CD4-positive, alpha-beta T cell treated with Interleukin-4 for 1 hour (primary cell): ENCODE results near the gene FAM78A.
A peak's percentile ranks its signal among the peaks of the same experiment; 100 is the strongest.
"Not testable (repeated sequence)": the region's sequence is repeated elsewhere in the genome, so short reads cannot be mapped to it uniquely, and the experiment has no call there.

Experiments used
- DNase-seq, 2 donors: peaks; one replicate each; pipeline ENCODE4 v3.0.0-alpha.2; 2020 to 2022

Gene FAM78A

DNA sequence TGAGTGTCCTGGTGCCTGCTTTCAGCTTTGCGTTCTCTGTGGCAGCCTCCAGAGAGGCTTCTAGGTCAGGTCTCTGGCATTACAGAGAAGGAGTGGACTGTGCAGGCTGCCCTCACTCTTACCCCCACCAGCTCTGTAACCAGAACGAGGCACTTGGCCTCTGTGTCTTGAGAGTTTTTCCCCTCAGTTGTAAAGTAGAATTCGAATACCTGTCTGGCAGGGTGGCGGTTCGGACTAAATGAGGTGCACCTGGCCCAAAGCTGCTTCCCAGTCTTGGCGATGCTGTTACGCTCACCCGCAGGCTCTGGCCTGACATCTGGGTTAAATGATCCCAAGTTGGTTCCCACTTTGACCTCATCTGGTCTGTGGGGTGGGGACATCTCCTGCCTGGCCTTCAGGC is 40.1 kb downstream of the FAM78A start:
- no peak for DNase-seq

DNA sequence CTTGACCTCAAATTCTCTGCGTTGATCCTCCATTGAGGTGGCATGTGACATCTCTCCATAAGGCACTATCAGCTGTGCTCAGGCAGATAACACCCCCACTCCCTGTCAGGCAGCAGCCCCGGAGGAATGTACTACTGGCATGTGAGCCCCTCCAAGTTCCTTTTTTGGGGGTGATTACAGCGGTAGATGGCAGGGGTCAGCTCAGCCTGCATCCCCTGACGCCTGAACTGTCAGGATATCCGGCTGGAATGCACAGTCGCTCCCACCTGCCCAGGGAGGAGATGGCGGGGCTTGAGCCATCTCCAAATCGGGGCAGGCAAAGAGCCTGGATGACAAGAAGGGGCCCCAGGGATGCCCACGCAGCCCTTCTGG is 40.8 kb downstream of the FAM78A start:
- DNase-seq: no peak

DNA sequence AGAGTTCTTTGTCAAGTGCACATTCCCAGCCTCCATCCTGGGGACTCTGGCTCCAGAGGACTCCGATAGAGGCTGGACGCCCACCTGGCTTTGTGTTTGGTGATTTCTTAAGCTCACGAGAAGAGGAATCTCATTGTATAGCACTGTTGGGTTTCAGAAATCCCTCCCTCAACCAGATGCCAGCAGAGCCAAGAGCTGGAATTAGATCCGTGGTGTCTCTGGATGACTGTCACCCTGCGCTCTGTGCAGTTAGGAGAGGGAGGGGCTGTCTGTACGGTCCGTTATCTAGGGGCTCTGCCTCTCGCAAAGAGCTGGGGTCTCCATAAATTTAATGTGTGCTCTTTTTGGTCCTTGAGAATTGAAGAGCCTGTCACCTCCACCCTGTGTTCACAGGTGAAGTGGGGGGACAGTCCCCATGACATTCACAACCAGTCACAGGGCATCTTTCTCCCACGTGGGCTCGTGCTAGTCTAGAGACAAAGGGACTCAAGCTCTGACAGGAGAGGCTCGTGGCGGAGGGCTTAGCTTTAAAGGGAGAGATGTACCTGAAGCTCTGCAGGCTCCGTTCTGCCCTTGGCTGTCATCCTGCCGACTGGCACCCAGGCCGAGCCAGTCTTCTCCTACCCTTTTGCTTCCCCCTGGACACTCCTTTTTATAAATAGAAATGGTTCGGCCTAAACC is 41.4 kb downstream of the FAM78A start:
- DNase-seq: no peak

DNA sequence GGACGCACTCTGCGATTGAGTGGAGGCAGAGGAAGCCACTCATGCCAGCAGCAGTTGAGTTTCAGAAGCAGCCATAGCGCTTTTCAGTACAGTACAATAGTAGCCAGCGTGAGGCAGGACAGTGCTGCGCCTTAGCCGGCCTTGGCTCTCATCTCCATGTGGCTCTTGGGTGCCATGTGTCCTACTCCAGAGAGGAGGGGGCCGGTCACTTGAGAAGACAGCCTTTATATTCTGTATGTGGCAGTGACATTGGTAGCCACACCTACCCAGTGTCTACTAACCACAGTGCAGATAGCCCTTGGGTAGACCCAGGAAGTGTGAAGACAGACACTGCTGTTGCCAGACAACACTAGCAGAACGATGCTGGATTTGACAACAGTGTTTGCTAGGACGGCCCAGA is 42.3 kb downstream of the FAM78A start:
- peak; percentile 40 to 57 for DNase-seq

DNA sequence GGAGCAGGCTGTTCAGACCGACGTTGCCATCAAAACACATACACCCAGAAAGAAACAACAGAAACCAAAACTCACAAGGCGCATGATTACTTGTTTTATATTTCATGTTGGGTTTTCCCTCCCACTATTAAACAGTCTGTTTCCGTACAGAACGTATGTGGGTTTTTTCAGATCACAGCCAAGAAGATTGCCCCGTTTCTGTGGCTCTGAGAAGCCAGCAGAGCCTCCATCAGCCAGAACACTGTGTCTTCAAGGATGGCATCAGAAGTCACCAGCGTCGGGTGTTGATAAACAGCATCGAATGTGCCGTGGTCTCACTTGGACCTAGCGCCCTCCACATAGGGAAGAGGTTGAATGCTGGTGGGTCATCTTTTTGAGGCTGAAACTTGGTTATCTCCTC is 42.8 kb downstream of the FAM78A start:
- peak in 1 of 2 donors; percentile 56 for DNase-seq

DNA sequence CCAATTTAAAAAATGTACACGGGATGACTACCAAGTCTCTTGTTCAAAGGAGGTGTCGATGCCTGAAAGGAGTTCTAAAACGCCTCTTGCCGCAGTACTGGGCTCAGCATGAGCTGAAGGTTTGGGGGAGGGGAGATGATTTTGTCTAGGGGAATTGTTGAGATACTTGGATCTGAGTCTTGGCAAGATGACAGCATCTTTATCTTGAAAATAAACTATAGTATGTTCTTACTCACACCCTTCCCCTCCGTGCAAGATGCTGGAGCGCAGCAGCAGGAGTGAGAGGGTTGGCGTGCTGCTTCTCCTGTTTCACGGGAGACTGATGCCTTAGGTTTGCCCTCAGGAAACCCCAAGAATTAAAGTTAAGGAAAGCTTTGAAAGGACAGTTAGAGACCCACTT is 47.3 kb downstream of the FAM78A start:
- DNase-seq: no peak

DNA sequence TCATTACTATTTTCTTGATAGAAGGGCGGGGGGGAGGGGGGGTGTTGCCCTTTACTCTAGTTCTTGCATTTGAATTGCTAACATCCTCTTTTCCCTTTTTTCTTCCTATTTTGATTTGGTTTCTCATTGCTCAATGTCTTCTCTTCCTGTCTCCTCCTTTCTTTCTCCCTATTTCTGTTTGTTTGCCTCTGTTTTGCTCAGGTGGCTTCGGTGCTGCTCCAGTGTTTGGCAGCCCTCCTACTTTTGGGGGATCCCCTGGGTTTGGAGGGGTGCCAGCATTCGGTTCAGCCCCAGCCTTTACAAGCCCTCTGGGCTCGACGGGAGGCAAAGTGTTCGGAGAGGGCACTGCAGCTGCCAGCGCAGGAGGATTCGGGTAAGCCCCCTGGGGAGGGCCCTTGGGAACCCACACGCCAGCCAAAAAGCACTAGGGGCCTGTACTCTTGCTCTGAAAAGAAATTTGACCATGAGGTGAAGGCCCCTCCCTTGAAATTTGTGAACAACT is 48.3 kb downstream of the FAM78A start:
- DNase-seq: no peak

DNA sequence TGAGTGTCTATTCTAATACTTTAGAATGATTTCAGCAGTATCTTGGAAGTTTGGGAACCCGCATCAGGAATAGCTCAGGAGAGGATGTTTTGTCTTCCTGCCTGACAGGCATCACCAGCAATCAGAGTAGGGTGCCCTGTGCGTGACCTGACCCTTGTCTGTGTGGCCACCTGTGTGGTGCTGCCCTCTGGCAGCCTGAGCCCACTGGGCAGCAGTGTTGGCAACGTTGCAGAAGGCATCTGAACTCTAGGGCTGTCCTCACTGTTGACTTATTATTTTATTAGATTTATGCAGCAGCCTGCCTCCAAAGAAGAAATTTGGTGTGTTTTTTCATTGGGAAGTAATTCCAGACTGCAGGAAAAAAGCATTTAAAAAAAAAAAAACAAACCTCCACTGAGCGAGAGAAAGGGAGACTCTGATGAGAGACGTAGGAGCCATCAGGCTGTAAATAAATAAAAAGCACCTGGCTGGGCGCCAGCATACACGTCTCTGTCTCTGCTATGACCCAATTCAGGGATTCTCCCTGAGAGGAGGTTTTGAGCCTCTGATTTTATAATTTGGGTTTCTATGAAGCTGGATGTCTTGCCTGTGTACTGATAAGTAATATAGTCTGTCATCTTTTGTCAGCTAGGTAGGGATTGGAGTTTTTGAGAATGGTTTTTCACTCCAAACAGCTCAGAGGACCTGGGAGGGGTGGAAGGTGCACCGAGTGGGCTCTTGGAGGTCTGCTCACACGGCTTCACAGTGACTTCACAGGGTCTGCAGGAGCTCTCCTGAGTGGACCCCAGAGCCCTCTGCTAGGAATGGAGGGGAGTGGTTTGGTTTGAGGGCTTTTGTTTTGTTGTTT is 49.0 kb downstream of the FAM78A start:
- peak in 1 of 2 donors; percentile 26 for DNase-seq

DNA sequence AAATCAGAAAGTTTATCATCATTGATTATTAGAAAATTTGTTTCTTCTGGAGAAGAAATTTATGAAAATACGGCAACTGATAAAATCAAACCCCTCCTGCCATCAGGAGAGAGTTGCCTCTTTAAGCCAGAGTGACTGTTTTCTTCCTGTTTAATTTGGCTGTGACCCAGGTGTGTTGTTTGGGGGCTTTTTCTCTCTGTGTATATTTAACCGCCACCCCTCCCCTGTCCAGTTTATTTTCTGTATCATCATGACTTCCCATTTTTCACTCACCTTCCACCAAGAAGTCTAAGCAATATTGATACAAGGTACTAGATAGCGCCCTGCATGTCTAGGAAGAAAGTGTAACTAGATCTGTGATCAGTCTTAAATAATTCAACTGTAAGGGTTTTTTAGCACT is 50.1 kb downstream of the FAM78A start:
- no peak for DNase-seq

DNA sequence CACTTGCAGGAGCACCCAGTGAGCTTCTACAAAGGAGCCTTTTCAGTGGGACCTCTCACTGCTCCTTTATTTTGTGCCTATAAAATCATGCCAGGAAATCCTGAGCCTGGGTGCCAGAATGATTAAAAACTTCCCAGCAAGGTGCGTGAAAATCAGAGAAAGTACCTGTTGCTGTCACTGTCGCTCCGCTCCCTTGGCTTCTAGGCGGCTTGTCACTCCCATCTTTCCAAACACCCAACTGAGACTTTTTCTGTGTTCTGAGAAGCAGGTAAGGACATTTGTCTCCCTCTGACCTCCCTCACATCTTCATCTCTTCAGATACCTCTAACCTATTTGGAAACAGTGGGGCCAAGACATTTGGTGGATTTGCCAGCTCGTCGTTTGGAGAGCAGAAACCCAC is 53.9 kb downstream of the FAM78A start:
- DNase-seq: no peak

DNA sequence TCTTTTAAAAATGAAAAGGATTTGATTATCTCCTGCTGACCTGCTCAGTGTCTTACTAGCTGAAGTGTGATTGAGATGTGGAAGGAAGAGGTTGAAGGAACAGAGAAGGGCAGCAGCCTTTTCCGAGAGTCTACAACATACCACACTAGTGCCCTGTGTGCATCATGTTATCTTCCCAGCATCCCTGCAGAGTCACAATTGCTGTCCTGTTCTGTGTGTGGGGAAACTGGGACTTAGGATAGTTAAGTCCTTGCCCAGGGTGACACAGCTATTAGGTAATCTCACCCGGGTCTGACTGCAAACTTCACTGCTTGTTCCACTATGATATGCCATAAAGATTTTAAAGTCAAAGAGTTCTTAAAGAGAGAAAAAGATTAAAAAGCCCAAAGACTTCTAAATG is 55.8 kb downstream of the FAM78A start:
- no peak for DNase-seq

DNA sequence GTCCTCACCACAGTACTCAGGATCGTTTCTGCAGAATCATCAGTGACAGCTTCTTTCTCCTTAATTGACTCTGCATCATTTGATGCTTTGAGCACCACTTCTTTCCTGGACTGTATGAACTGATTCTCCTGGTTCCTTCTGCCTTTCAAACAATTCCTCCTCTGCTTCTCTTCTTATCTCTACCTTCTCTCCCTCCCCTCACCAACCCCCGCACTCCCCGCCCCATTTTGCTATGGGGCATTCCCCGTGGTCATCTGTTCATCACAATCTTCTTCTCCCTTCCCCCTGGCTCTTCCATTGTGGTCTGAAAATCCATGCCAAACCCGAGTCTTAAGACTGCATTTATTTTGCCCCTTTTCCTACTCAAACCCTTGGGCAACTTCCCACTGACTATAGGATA is 57.9 kb downstream of the FAM78A start:
- DNase-seq: no peak

DNA sequence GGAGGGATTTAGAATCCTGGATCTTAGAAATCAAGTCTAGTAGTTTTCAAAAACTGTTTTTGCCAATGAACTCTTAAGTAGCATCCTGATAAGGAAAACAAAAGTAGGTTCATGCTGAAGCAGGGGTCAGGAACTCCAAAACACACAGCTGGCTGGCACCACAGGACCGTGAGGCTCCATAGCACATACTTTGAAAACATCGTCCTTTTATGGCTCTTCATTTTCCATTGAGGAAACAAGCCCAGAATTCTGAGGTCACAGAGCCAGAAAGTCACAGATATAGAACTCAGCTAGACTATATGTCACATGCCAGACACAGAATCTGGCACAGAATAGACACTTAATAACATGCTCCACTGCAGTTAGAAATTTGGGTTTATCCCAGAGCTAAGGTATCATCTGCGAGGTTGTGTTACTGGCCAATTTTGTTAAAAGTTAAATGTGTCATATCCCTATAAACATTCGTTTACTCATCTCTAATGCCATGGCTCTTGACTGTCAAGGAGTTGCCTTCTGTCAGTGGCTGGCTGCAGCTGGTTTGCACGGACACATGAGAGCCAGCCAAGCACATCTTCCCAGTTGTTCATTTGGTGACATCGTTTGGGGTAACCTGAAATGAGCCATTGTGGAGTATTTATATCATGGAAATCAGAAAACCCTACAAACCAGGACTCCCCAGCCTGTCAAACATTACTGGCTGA is 58.8 kb downstream of the FAM78A start:
- DNase-seq: no peak

DNA sequence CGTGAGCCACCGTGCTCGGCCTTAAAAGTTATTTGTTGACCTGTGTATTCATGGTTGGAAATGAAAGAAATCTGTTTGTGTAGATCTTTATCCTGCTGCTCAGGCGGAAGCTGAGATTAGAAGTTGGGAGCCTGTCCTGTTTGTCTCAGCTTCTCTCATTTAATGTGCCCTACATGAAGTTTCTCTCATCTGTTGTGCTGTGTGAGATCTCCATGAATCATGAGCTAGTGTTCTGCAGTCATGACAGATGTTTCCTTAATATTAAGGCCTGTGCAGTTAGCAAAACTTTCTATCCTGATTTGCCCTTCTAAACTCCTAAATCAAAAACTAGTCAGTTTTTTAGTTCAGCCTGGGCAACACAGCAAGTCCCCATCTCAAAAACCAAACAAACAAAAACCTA is 59.5 kb downstream of the FAM78A start:
- DNase-seq: no peak

DNA sequence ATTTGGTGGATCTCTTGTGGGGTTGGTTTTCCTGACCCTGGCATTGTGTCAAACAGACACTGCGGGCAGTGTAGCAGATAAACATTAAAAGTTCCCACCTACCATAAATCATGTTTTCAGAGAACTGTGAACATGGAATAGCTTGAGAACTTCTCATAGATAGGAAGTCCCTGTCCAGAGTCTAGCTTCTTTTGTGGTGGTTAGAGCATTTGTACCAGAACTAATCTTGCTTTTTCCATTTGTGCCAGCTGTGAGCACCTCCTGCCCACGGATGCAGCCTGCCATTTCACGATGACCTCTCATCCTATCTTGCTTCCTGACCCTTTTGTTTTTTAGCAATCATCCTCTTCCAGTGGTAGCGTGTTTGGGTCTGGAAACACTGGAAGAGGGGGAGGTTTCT is 61.4 kb downstream of the FAM78A start:
- no peak for DNase-seq

DNA sequence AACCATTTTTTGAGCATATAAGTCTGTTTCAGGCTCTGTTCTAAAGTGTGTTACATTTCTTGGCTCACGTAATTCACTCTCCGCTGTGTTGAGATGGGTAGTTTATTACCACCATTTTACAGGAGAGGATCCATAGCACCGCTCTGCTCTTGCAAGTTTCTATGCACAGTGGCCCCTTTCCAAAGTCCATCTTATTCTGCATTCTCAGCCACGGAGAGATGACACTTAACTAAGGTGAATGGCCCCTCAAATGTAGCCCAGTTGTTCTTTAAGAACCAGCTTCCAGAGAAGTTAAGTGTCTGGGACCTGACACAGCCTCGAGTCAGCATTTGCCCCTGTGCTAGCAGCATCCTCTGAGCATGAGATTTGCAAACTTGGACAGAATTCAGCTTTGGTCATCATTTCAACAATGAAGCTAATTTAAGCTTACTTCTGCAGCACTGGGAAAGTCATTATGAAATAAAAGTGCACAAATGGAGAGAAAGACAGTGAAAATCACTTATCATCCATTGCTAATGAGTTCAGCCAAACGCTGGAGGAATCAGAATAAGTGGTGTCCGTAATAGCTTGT is 61.9 kb downstream of the FAM78A start:
- no peak for DNase-seq

DNA sequence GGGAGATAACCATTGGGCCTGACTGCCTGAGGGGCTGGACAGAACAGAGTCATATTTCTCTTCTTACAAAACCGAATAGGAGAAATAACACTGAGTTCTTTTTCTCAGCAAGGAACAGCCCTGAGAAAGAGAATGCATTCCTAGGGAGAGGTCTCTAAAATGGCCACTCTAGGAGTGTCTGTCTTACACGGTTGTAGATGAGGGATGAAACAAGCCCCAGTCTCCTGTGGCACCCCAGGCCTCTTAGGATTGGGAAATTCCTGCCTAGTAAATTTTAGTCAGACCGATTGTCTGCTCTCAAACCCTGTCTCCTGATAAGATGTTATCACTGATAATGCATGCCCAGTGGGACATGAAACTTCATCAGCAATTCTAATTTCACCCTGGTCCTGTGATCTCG is 64.4 kb downstream of the FAM78A start:
- DNase-seq: not testable (repeated sequence)
